Measurements from ENCODE around the gene MACROD1. TPM values are rescaled to one million over a fixed set of nuclear protein-coding genes. Genes with fewer than 3 reads are reported as not detected.
A peak's percentile ranks its signal among the peaks of the same experiment; 100 is the strongest.

MACROD1 gene
- total and polyA plus RNA-seq, 10 donors: 5.1 to 20.3 (median 7.8) TPM

DNA sequence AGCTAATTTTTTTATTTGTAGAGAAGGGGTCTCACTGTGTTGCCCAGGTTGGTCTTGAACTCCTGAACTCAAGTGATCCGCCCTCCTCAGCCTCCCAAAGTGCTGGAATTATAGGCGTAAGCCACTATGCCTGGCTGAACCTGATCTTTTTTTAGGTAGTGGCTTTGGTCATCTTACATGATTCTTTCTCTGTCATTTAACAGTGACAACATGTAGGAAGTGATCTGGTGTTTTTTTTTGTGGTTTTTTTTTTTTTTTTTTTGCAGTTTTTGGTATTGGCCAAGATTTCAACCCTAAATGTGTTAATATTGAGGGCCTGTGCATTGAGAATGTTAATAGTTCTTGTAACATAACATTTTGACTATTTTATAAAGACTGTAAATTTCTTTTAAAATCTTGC, 32.6 kb upstream of the MACROD1 start:
- H3K27me3 ChIP-seq (replicated peaks in 1 of 7): no peaks in the 10 kb centered on the region

DNA sequence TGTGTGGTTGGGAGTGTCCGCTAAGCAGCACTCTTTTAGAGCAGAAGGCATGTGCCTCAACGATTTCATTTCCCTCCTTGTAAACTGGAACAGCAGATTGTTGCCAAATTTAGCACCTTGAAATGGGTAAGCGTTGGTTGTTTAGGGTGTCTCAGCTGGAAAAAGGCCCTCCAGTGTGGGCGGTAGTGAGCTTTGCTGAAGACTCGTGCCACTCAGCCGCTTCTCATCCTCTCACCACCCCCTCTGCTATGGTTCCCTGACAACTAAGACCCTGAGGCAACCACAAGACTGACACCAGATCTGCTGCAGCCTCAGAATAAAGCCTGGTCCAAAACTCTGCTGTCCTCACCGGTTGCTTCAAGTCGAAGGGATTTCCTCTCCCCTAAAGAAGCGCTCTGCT, 30.7 kb upstream of the MACROD1 start:
- H3K9me3 ChIP-seq: no peaks in the 10 kb centered on the region
- H3K36me3 ChIP-seq: peaks cover 6 to 99% (median 89%) of the 10 kb centered on the region in 6 donors
- DNase-seq: no peak
- no peak overlapping the region for H3K27ac ChIP-seq
- 79 to 85% (median 80%) methylated on average over 9 of the region's 9 CpGs for WGBS, 5 donors
- H3K27me3 ChIP-seq (replicated peaks in 1 of 7): no peaks in the 10 kb centered on the region
- H3K4me1 ChIP-seq: no peaks in the 10 kb centered on the region
- no peak overlapping the region for H3K4me3 ChIP-seq
- TF ChIP-seq POLR2A (IDR thresholded peaks at IDR 0.05) (no peak), POLR2AphosphoS5 (IDR thresholded peaks at IDR 0.05) (no peak)
- TF ChIP-seq, protein P1, sequence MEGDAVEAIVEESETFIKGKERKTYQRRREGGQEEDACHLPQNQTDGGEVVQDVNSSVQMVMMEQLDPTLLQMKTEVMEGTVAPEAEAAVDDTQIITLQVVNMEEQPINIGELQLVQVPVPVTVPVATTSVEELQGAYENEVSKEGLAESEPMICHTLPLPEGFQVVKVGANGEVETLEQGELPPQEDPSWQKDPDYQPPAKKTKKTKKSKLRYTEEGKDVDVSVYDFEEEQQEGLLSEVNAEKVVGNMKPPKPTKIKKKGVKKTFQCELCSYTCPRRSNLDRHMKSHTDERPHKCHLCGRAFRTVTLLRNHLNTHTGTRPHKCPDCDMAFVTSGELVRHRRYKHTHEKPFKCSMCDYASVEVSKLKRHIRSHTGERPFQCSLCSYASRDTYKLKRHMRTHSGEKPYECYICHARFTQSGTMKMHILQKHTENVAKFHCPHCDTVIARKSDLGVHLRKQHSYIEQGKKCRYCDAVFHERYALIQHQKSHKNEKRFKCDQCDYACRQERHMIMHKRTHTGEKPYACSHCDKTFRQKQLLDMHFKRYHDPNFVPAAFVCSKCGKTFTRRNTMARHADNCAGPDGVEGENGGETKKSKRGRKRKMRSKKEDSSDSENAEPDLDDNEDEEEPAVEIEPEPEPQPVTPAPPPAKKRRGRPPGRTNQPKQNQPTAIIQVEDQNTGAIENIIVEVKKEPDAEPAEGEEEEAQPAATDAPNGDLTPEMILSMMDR (IDR thresholded peaks at IDR 0.05 in 8 of 11, conservative IDR thresholded peaks at IDR 0.05 in 3 of 11): no peak
- intact Hi-C loops (cut with DNase I; ENCODE audit: low total_unique reads): no loop called here

More for the DNA sequence above, 32.6 kb upstream of the MACROD1 start:
- Histone ChIP-seq H3K9me3 (no peaks in the 10 kb centered on the region), H3K27ac (peak overlapping the region in 2 of 8 donors; percentile 11 to 15), H3K36me3 (peaks cover 6 to 100% (median 98%) of the 10 kb centered on the region in 6 donors), H3K4me3 (no peak overlapping the region), H3K4me1 (no peaks in the 10 kb centered on the region)
- intact Hi-C loops (cut with DNase I; ENCODE audit: low total_unique reads): no loop called here
- WGBS, 5 donors: 87 to 91% (median 90%) methylated on average over 2 of the region's 2 CpGs
- no peak for DNase-seq
- TF ChIP-seq POLR2AphosphoS5 (IDR thresholded peaks at IDR 0.05) (no peak), POLR2A (IDR thresholded peaks at IDR 0.05) (no peak)
- TF ChIP-seq, protein P1 (IDR thresholded peaks at IDR 0.05 in 8 of 11, conservative IDR thresholded peaks at IDR 0.05 in 3 of 11): no peak

DNA sequence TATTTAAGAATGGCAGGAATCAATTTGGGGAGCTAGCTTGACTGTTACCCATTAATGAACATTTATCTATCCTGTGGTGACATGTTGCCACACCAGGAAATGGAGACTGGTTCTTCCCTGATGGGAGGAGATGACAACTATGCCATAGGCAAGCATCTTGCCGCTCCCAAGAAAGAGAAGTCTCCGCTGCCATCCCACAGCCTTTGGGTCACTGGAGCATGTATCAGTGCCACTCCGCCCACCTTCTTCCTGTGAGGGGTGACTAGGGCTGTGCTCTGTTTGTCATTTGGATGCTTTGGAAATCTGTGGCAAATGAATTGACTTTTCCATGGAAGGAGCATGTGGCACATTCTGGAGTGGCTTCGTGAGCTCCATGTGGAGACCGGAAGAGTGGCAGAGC, 26.5 kb upstream of the MACROD1 start:
- Histone ChIP-seq H3K4me1 (peaks cover 0 to 25% (median 3%) of the 10 kb centered on the region in 6 donors), H3K27me3 (replicated peaks in 1 of 7) (no peaks in the 10 kb centered on the region), H3K9me3 (no peaks in the 10 kb centered on the region), H3K27ac (no peak overlapping the region), H3K4me3 (no peak overlapping the region), H3K36me3 (peaks cover 6 to 88% (median 48%) of the 10 kb centered on the region in 6 donors)
- intact Hi-C loops (cut with DNase I; ENCODE audit: low total_unique reads): no loop called here
- TF ChIP-seq, protein P1 (IDR thresholded peaks at IDR 0.05 in 8 of 11, conservative IDR thresholded peaks at IDR 0.05 in 3 of 11): no peak
- TF ChIP-seq POLR2A (IDR thresholded peaks at IDR 0.05) (no peak), POLR2AphosphoS5 (IDR thresholded peaks at IDR 0.05) (no peak)
- 76 to 89% (median 85%) methylated on average over 5 of the region's 5 CpGs for WGBS, 5 donors
- no peak for DNase-seq

DNA sequence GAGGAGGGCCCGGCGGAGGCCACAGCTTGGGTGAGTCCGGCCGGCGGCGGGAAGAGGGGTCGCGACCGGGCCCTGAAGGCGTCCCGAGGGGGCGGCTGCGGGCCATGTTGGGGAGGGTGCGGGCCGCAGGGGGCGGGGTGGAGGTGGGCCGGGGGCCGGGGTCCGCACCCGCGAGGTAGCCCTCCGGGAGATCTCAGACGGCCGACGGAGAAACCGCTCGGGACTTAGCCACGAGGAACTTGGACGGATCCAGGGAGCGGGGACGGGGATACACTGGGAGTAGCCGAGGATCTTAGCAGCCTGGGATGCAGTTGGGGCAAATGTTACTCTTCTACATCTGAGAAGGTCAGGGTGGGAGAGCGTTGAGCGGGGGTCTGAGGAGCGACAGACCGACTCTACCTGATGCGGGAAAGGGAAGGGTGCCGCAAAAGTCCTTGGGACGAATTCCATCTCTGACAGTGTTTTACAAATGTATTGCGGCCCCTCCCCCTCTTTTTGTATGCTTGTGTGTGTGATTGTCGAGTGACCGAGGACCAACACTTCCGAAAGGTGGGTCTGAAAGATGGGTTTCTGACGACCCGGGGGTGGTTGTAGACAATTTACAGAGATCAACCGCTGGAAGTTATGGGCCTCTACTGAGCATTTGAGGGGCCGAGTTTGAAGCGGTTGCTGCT, 20.7 kb upstream of the MACROD1 start:
- no peak overlapping the region for H3K4me3 ChIP-seq
- H3K27ac ChIP-seq: no peak overlapping the region

More for the DNA sequence above, 20.7 kb upstream of the MACROD1 start:
- Histone ChIP-seq H3K27me3 (replicated peaks in 1 of 7) (no peaks in the 10 kb centered on the region), H3K36me3 (peaks cover 0 to 31% (median 0%) of the 10 kb centered on the region in 6 donors), H3K9me3 (no peaks in the 10 kb centered on the region), H3K4me1 (peaks cover 28 to 44% (median 36%) of the 10 kb centered on the region in 6 donors)
- no peak for DNase-seq
- TF ChIP-seq POLR2A (IDR thresholded peaks at IDR 0.05) (no peak), POLR2AphosphoS5 (IDR thresholded peaks at IDR 0.05) (no peak)
- TF ChIP-seq, protein P1 (IDR thresholded peaks at IDR 0.05 in 8 of 11, conservative IDR thresholded peaks at IDR 0.05 in 3 of 11): no peak
- intact Hi-C loops (cut with DNase I; ENCODE audit: low total_unique reads): no loop called here
- 1% methylated on average over 23 to 48 of the region's 48 CpGs for WGBS, 5 donors

All from spleen (tissue), 11 donors.